K562 (cell line): ENCODE results near the gene GCNA. TPM values are rescaled to one million over a fixed set of nuclear protein-coding genes. Genes with fewer than 3 reads are reported as not detected.

Source experiments
- ATAC-seq: fragments of 200-7000 bp; cut with Tn5 transposase; 3 replicates; pipeline ENCODE4 v1.9.1; 2020; ENCODE audit warnings: moderate library complexity
- BruUV-seq: library from RNA; stranded (reverse); fragments of 400-500 nt; replicated peaks from 2 replicates; lab custom pipeline; 2021; lab: Mats Ljungman, UMichigan
- CTCF ChIA-PET: fragments of 300-600 bp; formaldehyde crosslinking; extraction: SDS; loops from one replicate; lab custom pipeline; 2021; ENCODE audit warnings: low intra/inter-chr PET ratio; lab: Yijun Ruan, JAX
- POLR2A ChIA-PET: fragments of 300-600, 350-650 bp; sonication (Branson Sonifier 250); formaldehyde crosslinking; extraction: SDS; loops from one replicate; lab custom pipeline; 2021; ENCODE audit warnings: antibody characterized with exemption, inconsistent platforms; lab: Yijun Ruan, JAX
- DNase-seq, 4 experiments: peaks; one replicate each; pipeline versions ENCODE4 v3.0.0 to v3.0.0-alpha.2; 2011 to 2018; ENCODE audit warnings: low spot score in 3 of 4, mixed read lengths in 3 of 4; ENCODE audit errors: extremely low read depth in 1 of 4
- FAIRE-seq: peaks from 2 replicates; lab custom pipeline; 2011; peaks lifted over from hg19 to GRCh38; lab: Jason Lieb, UNC
- H2AFZ ChIP-seq: 2 replicates; pipeline ENCODE4 v1.6.0; 2011; ENCODE audit warnings: low read depth, low read length, control low read depth, inconsistent platforms
- H3K27ac ChIP-seq: fragments of 200-600 bp; 3 replicates; pipeline ENCODE4 v1.8.0; 2011; ENCODE audit warnings: low read depth, mild to moderate bottlenecking, control low read depth, inconsistent platforms, low read length, moderate library complexity, mixed read lengths; ENCODE audit errors: extremely low read depth
- H3K27me3 ChIP-seq, 2 experiments: fragments of 300-600 bp in 1 of 2; 2 replicates in 1 of 2; 3 replicates in 1 of 2; pipeline versions ENCODE4 v1.6.0 to v1.8.0; 2011; ENCODE audit warnings: inconsistent platforms in 2 of 2, low read length in 2 of 2, mild to moderate bottlenecking in 1 of 2, mixed read lengths in 1 of 2, moderate library complexity in 1 of 2; ENCODE audit not compliant: control insufficient read depth in 2 of 2, insufficient read depth in 2 of 2
- H3K36me3 ChIP-seq: fragments of 300-600 bp; 3 replicates; pipeline ENCODE4 v1.8.0; 2011; ENCODE audit warnings: mild to moderate bottlenecking, low read length, inconsistent platforms; ENCODE audit not compliant: control insufficient read depth, insufficient read depth
- H3K4me1 ChIP-seq, 2 experiments: fragments of 200-600 bp in 1 of 2; replicated peaks in 1 of 2; 2 replicates in 1 of 2; 3 replicates in 1 of 2; pipeline versions ENCODE4 v1.5.1 to v1.8.0; 2011; ENCODE audit warnings: inconsistent platforms in 2 of 2, low read length in 2 of 2, mild to moderate bottlenecking in 1 of 2, mixed read lengths in 1 of 2, moderate library complexity in 1 of 2; ENCODE audit not compliant: control insufficient read depth in 2 of 2, insufficient read depth in 2 of 2
- H3K4me2 ChIP-seq: 2 replicates; pipeline ENCODE4 v1.6.1; 2011; ENCODE audit warnings: low read length, control low read depth, inconsistent platforms, mixed read lengths; ENCODE audit not compliant: insufficient read depth
- H3K4me3 ChIP-seq: fragments of 200-600 bp; sonication (generic), shearing (Covaris generic); 2 replicates; pipeline ENCODE4 v1.5.1; 2016; ENCODE audit warnings: control low read depth, inconsistent platforms
- H3K79me2 ChIP-seq: fragments of 200-600 bp; 3 replicates; pipeline ENCODE4 v1.8.0; 2011; ENCODE audit warnings: low read length, inconsistent platforms; ENCODE audit not compliant: control insufficient read depth, insufficient read depth
- H3K9ac ChIP-seq, 2 experiments: 2 replicates each; pipeline versions ENCODE4 v1.6.0 to v1.6.1; 2011; ENCODE audit warnings: low read depth in 2 of 2, low read length in 2 of 2, control low read depth in 1 of 2, inconsistent platforms in 1 of 2, mild to moderate bottlenecking in 1 of 2, mixed read lengths in 1 of 2; ENCODE audit not compliant: insufficient read depth in 1 of 2
- H3K9me1 ChIP-seq: one replicate; pipeline ENCODE4 v1.6.0; 2011; ENCODE audit warnings: inconsistent platforms, mild to moderate bottlenecking, low read length, moderate library complexity; ENCODE audit not compliant: control insufficient read depth, insufficient read depth
- H3K9me3 ChIP-seq: replicated peaks from 2 replicates; pipeline ENCODE4 v1.5.1; 2011; ENCODE audit warnings: low read depth, low read length, inconsistent platforms; ENCODE audit not compliant: control insufficient read depth, insufficient read depth
- H4K20me1 ChIP-seq: replicated peaks from 2 replicates; pipeline ENCODE4 v1.6.1; 2011; ENCODE audit warnings: low read length, inconsistent platforms, mixed read lengths; ENCODE audit not compliant: control insufficient read depth, insufficient read depth
- POLR2G ChIP-seq: fragments of 200-400 bp; formaldehyde crosslinking; IDR thresholded peaks from 2 replicates; pipeline ENCODE4 v1.6.1; 2017; ENCODE audit warnings: low read depth, mild to moderate bottlenecking, antibody characterized with exemption, low read length, moderate library complexity
- WGBS: fragments of 100-300 bp; shearing (Covaris generic); methylation state at CpG from one replicate; pipeline ENCODE4 v1.1.6; 2016; ENCODE audit warnings: low coverage, mixed read lengths; ENCODE audit not compliant: insufficient coverage; ENCODE audit errors: missing lambda C conversion rate; 5-methylcytosine and 5-hydroxymethylcytosine counted together
- in situ Hi-C: fragments of 300-500 bp; cut with MboI; formaldehyde crosslinking; loops from 4 replicates; pipeline ENCODE4 v1.15.0; 2018; ENCODE audit warnings: inconsistent platforms, mixed read lengths
- intact Hi-C: fragments of 100-400 bp; cut with micrococcal nuclease; formaldehyde crosslinking; loops from 2 replicates; pipeline ENCODE4 v1.14.2; 2022
- polyA plus RNA-seq, 8 experiments: library from polyadenylated mRNA; depleted of rRNA in 4 of 8; stranded (reverse) in 5 of 8; unstranded in 3 of 8; fragments of >200 nt; fragmentation: Nextera tagmentation in 2 of 8; fragmentation: Illumina TruSeq in 1 of 8; extraction: Ambion mirVana in 2 of 8; extraction: Trizol in 1 of 8; gene quantifications; 2 replicates each; pipeline versions ENCODE4 v1.2.1 to v1.2.3, GENCODE V29; 2011 to 2014; ENCODE audit warnings: inconsistent platforms in 1 of 8, missing spikeins in 1 of 8
- total RNA-seq, 7 experiments: library from RNA; depleted of rRNA in 6 of 7; stranded (reverse); fragments of >200 nt in 6 of 7; fragmentation: Illumina TruSeq in 2 of 7; extraction: Trizol in 2 of 7; gene quantifications; 2 replicates each; pipeline versions ENCODE4 v1.2.1 to v1.2.3, GENCODE V29; 2011 to 2021; ENCODE audit warnings: low replicate concordance in 1 of 7
- TF ChIP-seq, protein P1 (sequence below), 2 experiments: fragments of 450-650 bp in 1 of 2; sonication (generic) in 1 of 2; formaldehyde crosslinking in 1 of 2; IDR thresholded peaks; 2 replicates each; pipeline versions ENCODE4 v1.7.1 to v1.9.0; 2016 to 2022; ENCODE audit warnings: inconsistent platforms in 1 of 2, mild to moderate bottlenecking in 1 of 2, missing genetic modification reagents in 1 of 2

Gene GCNA
- total and polyA plus RNA-seq, 9 of the 15 experiments (the other 6 are each of a cell fraction or from before 2014, with no cell fraction given), result 0.27 to 1.5 (median 0.86) TPM

DNA sequence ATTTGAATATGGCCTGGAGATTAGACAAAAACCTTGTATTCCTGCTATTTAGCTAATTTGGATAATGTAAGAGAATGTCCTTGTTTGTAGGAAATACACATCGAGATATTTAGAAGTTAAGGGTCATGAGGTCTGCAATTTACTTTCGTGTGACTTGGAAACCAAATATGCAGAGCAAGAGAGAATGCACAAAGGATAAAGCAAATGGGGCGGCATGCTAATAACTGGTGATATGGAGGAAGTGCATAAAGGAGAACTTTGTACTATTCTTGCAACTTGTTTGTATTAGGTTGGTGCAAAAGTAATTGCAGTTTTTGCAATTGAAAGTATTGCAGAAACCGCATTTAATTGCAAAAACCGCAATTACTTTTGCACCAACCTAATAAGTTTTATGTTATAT, 47.2 kb downstream of the GCNA start:
- Histone ChIP-seq H3K4me2 (no peak overlapping the region), H2AFZ (no peak overlapping the region), H4K20me1 (no peaks in the 10 kb centered on the region), H3K36me3 (no peaks in the 10 kb centered on the region), H3K4me3 (no peak overlapping the region), H3K79me2 (no peaks in the 10 kb centered on the region), H3K9ac (no peak overlapping the region), H3K9me3 (no peaks in the 10 kb centered on the region), H3K27ac (no peak overlapping the region), H3K9me1 (no peaks in the 10 kb centered on the region), H3K27me3 (peaks cover 0 to 4% of the 10 kb centered on the region in 2 experiments; a peak in 2 of 5 replicates), H3K4me1 (peaks cover 2 to 4% of the 10 kb centered on the region in 2 experiments; a peak in 2 of 5 replicates)
- no TSS peak for BruUV-seq
- FAIRE-seq (no peak), ATAC-seq (no peak), DNase-seq (no peak)
- TF ChIP-seq, protein P1, sequence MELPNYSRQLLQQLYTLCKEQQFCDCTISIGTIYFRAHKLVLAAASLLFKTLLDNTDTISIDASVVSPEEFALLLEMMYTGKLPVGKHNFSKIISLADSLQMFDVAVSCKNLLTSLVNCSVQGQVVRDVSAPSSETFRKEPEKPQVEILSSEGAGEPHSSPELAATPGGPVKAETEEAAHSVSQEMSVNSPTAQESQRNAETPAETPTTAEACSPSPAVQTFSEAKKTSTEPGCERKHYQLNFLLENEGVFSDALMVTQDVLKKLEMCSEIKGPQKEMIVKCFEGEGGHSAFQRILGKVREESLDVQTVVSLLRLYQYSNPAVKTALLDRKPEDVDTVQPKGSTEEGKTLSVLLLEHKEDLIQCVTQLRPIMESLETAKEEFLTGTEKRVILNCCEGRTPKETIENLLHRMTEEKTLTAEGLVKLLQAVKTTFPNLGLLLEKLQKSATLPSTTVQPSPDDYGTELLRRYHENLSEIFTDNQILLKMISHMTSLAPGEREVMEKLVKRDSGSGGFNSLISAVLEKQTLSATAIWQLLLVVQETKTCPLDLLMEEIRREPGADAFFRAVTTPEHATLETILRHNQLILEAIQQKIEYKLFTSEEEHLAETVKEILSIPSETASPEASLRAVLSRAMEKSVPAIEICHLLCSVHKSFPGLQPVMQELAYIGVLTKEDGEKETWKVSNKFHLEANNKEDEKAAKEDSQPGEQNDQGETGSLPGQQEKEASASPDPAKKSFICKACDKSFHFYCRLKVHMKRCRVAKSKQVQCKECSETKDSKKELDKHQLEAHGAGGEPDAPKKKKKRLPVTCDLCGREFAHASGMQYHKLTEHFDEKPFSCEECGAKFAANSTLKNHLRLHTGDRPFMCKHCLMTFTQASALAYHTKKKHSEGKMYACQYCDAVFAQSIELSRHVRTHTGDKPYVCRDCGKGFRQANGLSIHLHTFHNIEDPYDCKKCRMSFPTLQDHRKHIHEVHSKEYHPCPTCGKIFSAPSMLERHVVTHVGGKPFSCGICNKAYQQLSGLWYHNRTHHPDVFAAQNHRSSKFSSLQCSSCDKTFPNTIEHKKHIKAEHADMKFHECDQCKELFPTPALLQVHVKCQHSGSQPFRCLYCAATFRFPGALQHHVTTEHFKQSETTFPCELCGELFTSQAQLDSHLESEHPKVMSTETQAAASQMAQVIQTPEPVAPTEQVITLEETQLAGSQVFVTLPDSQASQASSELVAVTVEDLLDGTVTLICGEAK (IDR thresholded peaks at IDR 0.05), result 0 out of 2 replicates have a peak, but pooled peaks have one; percentile 20
- TF ChIP-seq, protein P1 (CRISPR knock-in tag; IDR thresholded peaks at IDR 0.05), result no peak
- no peak for TF ChIP-seq POLR2G
- POLR2A ChIA-PET, result no interaction called here
- 31% methylated on average over 5 of the region's 5 CpGs for WGBS
- CTCF ChIA-PET, result no interaction called here
- in situ Hi-C loops (no loop called here), intact Hi-C loops (no loop called here)
